ENCODE measurements around the gene RPL18. TPM values are rescaled to one million over a fixed set of nuclear protein-coding genes. Genes with fewer than 3 reads are reported as not detected.

The RPL18 gene
- total RNA-seq, 4 donors from 2014 or later: 3,252 to 5,828 (median 3,870) TPM

- intact Hi-C loops (cut with DNase I; ENCODE audit: low total_unique reads): no loop called here
- WGBS, 2 donors: 86% methylated on average over 9 to 13 of the region's 21 CpGs
- no peak for TF ChIP-seq POLR2A (IDR thresholded peaks at IDR 0.05)
- TF ChIP-seq, protein P1, sequence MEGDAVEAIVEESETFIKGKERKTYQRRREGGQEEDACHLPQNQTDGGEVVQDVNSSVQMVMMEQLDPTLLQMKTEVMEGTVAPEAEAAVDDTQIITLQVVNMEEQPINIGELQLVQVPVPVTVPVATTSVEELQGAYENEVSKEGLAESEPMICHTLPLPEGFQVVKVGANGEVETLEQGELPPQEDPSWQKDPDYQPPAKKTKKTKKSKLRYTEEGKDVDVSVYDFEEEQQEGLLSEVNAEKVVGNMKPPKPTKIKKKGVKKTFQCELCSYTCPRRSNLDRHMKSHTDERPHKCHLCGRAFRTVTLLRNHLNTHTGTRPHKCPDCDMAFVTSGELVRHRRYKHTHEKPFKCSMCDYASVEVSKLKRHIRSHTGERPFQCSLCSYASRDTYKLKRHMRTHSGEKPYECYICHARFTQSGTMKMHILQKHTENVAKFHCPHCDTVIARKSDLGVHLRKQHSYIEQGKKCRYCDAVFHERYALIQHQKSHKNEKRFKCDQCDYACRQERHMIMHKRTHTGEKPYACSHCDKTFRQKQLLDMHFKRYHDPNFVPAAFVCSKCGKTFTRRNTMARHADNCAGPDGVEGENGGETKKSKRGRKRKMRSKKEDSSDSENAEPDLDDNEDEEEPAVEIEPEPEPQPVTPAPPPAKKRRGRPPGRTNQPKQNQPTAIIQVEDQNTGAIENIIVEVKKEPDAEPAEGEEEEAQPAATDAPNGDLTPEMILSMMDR (IDR thresholded peaks at IDR 0.05): no peak
- DNase-seq (ENCODE audit: low spot score in 2 of 2): no peak
- no peak overlapping the region for H3K4me3 ChIP-seq (ENCODE audit: low read depth, poor library complexity, severe bottlenecking)
These were observed 18.1 kb downstream of the RPL18 start for GRCh38 chr19:48600679-48601417.

GRCh38 chr19:48598996-48599700, 19.8 kb downstream of the RPL18 start:
- no peak overlapping the region for H3K4me3 ChIP-seq (ENCODE audit: low read depth, poor library complexity, severe bottlenecking)
- intact Hi-C loops (cut with DNase I; ENCODE audit: low total_unique reads): no loop called here
- WGBS, 2 donors: 64 to 72% methylated on average over 24 to 25 of the region's 30 CpGs
- TF ChIP-seq, protein P1 (IDR thresholded peaks at IDR 0.05): no peak
- no peak for TF ChIP-seq POLR2A (IDR thresholded peaks at IDR 0.05)
- no peak for DNase-seq (ENCODE audit: low spot score in 2 of 2)

DNA sequence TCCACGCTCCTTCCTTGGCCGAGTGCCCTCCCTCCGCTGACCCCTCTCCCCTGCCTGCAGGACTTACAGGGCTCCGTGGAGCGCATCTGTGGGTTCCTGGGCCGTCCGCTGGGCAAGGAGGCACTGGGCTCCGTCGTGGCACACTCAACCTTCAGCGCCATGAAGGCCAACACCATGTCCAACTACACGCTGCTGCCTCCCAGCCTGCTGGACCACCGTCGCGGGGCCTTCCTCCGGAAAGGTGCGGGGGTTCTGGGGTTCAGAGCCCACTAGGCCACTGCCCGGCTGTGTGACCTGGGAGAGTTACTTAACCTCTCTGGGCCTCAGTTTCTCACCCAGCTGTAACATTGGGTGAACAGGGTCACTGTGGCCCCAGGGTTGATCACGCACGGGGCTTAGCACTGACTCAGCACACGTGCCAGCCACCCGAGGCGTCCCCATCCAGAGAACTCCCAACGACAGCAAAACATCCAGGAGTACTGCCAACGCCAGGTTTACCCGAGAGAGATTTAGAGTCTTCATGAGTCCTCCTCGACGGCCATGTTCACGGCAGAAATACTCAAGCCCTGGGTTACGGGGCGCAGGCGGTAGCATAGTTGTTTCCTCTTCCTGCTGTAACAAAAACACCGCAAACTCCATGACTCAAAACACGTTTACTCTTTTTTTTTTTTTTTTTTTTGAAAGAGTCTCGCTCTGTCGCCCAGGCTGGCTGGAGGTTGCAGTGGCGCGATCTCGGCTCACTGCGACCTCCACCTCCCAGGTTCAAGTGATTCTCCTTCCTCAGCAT, 22.1 kb downstream of the RPL18 start:
- DNase-seq (ENCODE audit: low spot score in 2 of 2): no peak
- intact Hi-C loops (cut with DNase I; ENCODE audit: low total_unique reads): no loop called here
- WGBS, 2 donors: 72 to 79% methylated on average over 23 to 39 of the region's 39 CpGs
- TF ChIP-seq, protein P1 (IDR thresholded peaks at IDR 0.05): no peak
- no peak for TF ChIP-seq POLR2A (IDR thresholded peaks at IDR 0.05)
- no peak overlapping the region for H3K4me3 ChIP-seq (ENCODE audit: low read depth, poor library complexity, severe bottlenecking)

DNA sequence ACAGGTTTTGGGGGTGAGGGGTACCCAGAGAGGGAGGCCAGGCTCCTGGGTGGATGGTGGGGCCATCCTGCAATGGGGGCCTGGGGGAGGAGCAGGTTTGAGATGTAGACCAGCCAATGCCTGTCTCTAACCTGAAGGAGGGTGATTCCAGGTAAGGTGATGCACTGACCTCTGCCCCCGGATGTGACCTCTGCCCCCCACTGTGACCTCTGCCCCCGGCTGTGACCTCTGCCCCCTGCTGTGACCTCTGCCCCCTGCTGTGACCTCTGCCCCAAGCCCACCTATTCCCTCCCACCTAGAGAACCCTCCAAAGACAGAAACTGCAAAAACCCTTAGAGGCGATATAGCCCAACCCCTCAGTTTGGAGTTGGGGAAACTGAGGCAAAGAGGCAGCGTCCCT, 22.7 kb downstream of the RPL18 start:
- intact Hi-C loops (cut with DNase I; ENCODE audit: low total_unique reads): no loop called here
- 71 to 76% methylated on average over 4 of the region's 4 CpGs for WGBS, 2 donors
- TF ChIP-seq, protein P1 (IDR thresholded peaks at IDR 0.05): no peak
- no peak for TF ChIP-seq POLR2A (IDR thresholded peaks at IDR 0.05)
- H3K4me3 ChIP-seq (ENCODE audit: low read depth, poor library complexity, severe bottlenecking): no peak overlapping the region
- no peak for DNase-seq (ENCODE audit: low spot score in 2 of 2)

GRCh38 chr19:48595833-48596232, 23.1 kb downstream of the RPL18 start:
- 57 to 78% methylated on average over 6 of the region's 6 CpGs for WGBS, 2 donors
- no peak overlapping the region for H3K4me3 ChIP-seq (ENCODE audit: low read depth, poor library complexity, severe bottlenecking)
- DNase-seq (ENCODE audit: low spot score in 2 of 2): no peak
- TF ChIP-seq, protein P1 (IDR thresholded peaks at IDR 0.05): no peak
- TF ChIP-seq POLR2A (IDR thresholded peaks at IDR 0.05): no peak
- intact Hi-C loops (cut with DNase I; ENCODE audit: low total_unique reads): no loop called here

Data from lower leg skin (tissue), 4 donors.